Left renal cortex interstitium (tissue), 4 donors: ENCODE measurements around the gene FOXR1. TPM values are rescaled to one million over a fixed set of nuclear protein-coding genes. Genes with fewer than 3 reads are reported as not detected.
A peak's percentile ranks its signal among the peaks of the same experiment; 100 is the strongest.
"Not testable (repeated sequence)": the region's sequence is repeated elsewhere in the genome, so short reads cannot be mapped to it uniquely, and the experiment has no call there.

Experiments used
- DNase-seq, 4 donors: peaks; one replicate each; pipeline ENCODE4 v3.0.0-alpha.2; 2013; ENCODE audit warnings: low read depth in 4 of 4, low spot score in 2 of 4, missing footprints in 1 of 4
- polyA plus RNA-seq, 4 donors: library from polyadenylated mRNA; unstranded; fragments of 120-200 nt; gene quantifications; one replicate each; pipeline ENCODE4 v1.2.1, GENCODE V29; 2013; ENCODE audit not compliant: insufficient read length in 4 of 4

FOXR1 gene
- polyA plus RNA-seq, 4 donors, result 0.17 TPM; not detected in 3

DNA sequence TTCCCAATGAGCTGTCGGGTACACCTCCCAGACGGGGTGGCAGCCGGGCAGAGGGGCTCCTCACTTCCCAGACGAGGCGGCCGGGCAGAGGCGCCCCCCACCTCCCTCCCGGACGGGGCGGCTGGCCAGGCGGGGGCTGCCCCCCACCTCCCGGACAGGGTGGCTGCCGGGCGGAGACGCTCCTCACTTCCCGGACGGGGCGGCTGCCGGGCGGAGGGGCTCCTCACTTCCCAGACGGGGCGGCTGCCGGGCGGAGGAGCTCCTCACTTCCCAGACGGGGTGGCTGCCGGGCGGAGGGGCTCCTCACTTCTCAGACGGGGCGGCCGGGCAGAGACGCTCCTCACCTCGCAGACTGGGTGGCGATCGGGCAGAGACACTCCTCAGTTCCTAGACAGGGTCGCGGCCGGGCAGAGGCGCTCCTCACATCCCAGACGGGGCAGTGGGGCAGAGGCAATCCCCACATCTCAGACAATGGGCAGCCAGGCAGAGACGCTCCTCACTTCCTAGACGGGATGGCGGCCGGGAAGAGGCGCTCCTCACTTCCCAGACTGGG is 20.0 kb downstream of the FOXR1 start:
- not testable (repeated sequence) for DNase-seq

- no peak for DNase-seq
Measured at GRCh38 chr11:118996926-118997626, 25.5 kb downstream of the FOXR1 start.

- DNase-seq, result peak in 3 of 4 donors; percentile 76 to 86 (median 83)
Measured at GRCh38 chr11:118997627-118998387, 26.2 kb downstream of the FOXR1 start, which contains the start of gene CENATAC. Gene CENATAC (plus strand): TSS chr11:118998138. CDS start chr11:118998198, 60 bp downstream.

DNA sequence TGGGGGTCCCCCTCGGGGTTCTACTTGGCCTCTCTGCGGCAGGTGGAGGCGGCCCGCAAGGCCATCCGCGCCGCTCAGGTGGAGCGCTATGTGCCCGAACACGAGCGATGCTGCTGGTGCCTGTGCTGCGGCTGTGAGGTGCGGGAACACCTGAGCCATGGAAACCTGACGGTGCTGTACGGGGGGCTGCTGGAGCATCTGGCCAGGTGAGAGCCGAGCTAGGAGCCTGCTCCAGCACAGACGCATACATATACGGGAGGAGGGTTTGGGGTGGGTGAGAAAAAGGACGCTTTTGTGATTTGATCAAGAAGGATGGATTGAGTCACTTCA is 26.8 kb downstream of the FOXR1 start:
- DNase-seq, result no peak

GRCh38 chr11:118998822-118999221 is 27.3 kb downstream of the FOXR1 start:
- DNase-seq, result no peak

- DNase-seq, result no peak
Measured at GRCh38 chr11:119000906-119001305, 29.3 kb downstream of the FOXR1 start.

DNA sequence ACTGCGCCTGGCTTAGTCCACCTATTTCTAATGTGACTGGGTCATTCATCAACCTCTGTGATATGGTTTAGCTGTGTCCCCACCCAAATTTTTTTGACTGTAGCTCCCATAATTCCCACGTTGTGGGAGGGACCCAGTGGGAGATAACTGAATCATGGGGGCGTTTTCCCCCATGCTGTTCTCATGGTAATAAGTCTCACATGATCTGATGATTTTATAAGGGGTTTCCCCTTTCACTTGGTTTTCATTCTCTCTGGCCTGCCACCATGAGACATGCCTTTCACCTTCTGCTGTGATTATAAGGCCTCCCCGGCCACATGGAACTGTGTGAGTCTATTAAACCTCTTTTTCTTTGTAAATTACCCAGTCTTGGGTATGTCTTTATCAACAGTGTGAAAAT is 35.1 kb downstream of the FOXR1 start:
- no peak for DNase-seq

GRCh38 chr11:119011476-119012053 is 40.0 kb downstream of the FOXR1 start:
- no peak for DNase-seq

DNA sequence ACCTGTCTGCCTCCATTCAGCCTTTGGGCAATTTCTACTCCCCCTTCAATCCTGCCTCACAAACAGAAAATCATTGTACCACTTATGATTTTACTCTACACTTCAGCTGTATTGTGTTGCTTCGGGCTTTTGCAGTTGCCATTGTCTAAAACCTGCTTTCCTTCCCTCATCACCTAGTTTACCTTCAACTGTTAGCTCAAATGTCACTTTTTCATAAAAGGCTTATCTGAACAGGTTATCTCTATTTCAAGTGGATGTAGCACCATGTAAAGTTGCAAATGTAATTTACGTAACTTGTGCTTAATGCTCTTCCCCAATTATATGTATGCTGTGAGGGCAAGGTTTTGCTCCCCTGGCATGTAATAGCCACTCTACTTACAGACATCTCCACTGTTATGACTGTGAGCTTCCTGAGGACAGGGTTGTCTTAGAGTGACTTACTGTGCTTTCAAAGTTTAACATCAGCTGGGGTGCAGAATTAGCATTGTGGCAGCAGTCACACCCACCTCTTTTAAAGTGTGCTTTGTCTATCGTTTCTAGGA is 41.1 kb downstream of the FOXR1 start:
- no peak for DNase-seq

- DNase-seq, result no peak
Measured at GRCh38 chr11:119014209-119014924, 42.8 kb downstream of the FOXR1 start.

DNA sequence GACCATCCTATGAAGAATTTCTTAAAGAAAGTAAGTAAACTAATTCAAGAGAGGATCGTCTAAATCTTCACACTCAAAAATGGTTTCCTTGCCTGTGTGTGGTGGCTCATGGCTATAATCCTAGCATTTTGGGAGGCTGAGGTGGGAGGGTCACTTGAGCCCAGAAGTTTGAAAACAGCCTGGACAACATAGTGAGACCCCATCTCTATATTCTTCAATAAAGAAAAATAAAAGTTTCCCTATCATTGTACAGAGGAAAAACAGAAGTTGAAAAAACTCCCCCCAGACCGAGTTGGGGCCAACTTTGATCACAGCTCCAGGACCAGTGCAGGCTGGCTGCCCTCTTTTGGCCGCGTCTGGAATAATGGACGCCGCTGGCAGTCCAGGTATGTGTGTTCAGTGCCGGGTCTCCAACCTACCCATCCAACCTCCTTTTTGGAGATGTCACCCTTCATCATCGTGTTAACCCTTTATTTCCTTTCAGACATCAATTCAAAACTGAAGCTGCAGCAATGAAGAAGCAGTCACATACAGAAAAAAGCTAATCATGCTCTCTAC is 43.6 kb downstream of the FOXR1 start:
- no peak for DNase-seq

GRCh38 chr11:119016216-119017009 is 44.9 kb downstream of the FOXR1 start:
- DNase-seq, result no peak

GRCh38 chr11:119017377-119017776 is 45.8 kb downstream of the FOXR1 start:
- not testable (repeated sequence) for DNase-seq

GRCh38 chr11:119018074-119018938 is 46.7 kb downstream of the FOXR1 start, which contains the start of the genes RPS25 and TRAPPC4:
Gene RPS25 (minus strand): TSS chr11:119018343. CDS start chr11:119018284, 59 bp downstream.
Gene TRAPPC4 (plus strand): TSS chr11:119018766. CDS start chr11:119018796, 30 bp downstream.
- DNase-seq, result peak; percentile 95 to 98 (median 96)

- DNase-seq, result no peak
Measured at GRCh38 chr11:119019996-119020395, 48.4 kb downstream of the FOXR1 start.

DNA sequence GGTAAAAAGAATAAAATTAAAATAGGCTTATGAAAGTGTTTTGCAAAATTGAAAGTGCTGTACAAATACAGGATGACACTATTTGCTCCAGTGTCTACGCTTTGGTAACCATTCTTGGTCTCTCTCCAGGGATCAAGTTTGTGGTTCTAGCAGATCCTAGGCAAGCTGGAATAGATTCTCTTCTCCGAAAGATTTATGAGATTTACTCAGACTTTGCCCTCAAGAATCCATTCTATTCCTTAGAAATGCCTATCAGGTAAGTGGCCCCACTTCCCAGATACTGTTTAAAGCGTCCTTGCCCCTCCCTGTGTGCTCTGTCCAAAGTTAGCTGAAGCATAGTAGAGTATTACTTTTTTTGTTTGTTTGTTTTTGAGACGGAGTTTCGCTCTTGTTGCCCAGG is 50.1 kb downstream of the FOXR1 start:
- DNase-seq, result no peak

DNA sequence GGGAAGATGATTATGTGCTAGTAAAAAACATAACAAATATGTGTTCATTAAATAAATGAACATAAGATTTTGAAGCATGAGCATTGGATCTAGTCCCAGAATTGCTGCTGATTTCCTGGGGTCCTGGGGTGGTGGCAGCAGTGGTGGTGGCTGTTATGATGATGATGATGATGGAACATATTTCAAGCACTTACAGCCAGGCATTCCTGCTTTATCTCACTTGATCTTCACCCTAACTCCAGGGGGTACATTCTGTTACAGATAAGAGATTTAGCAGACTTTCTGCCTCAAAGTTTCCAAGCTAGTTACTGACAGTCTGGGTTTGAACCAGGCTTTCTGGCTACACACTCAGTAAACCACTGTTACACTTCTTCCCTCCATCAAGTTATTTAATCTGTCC is 52.2 kb downstream of the FOXR1 start:
- DNase-seq, result no peak

GRCh38 chr11:119024430-119025098 is 53.0 kb downstream of the FOXR1 start:
- DNase-seq, result no peak
